OCI-LY1 (cell line): Measurements from ENCODE around the gene LRRC25.

Experiments
- H2AFZ ChIP-seq: fragments of 200-600 bp; sonication (generic), shearing (Covaris generic); 2 replicates; pipeline ENCODE4 v1.6.0; 2014; ENCODE audit warnings: antibody characterized with exemption, mild to moderate bottlenecking, low read length
- H3F3A ChIP-seq: fragments of 200-600 bp; sonication (generic), shearing (Covaris generic); 2 replicates; pipeline ENCODE4 v1.6.0; 2014; ENCODE audit warnings: mild to moderate bottlenecking, antibody characterized with exemption, low read length, moderate library complexity; ENCODE audit not compliant: insufficient read depth
- H3K27ac ChIP-seq: fragments of 200-600 bp; sonication (generic); 2 replicates; pipeline ENCODE4 v1.5.1; 2014; ENCODE audit warnings: low read length, mixed run types, mild to moderate bottlenecking, low read depth; ENCODE audit not compliant: poor library complexity, severe bottlenecking
- H3K27me3 ChIP-seq: fragments of 200-600 bp; sonication (generic); 2 replicates; pipeline ENCODE4 v1.6.0; 2014; ENCODE audit warnings: antibody characterized with exemption, mild to moderate bottlenecking, low read length, moderate library complexity; ENCODE audit not compliant: insufficient read depth
- H3K36me3 ChIP-seq: fragments of 200-600 bp; sonication (generic); 2 replicates; pipeline ENCODE4 v1.6.1; 2014; ENCODE audit warnings: mild to moderate bottlenecking, antibody characterized with exemption, low read length, moderate library complexity, mixed read lengths; ENCODE audit not compliant: insufficient read depth
- H3K4me1 ChIP-seq: fragments of 200-600 bp; sonication (generic); 2 replicates; pipeline ENCODE4 v1.5.1; 2014; ENCODE audit warnings: mild to moderate bottlenecking, low read length, moderate library complexity; ENCODE audit not compliant: insufficient read depth, severe bottlenecking
- H3K4me2 ChIP-seq: fragments of 200-600 bp; sonication (generic), shearing (Covaris generic); 2 replicates; pipeline ENCODE4 v1.6.1; 2014; ENCODE audit warnings: low read length
- H3K4me3 ChIP-seq: fragments of 200-600 bp; sonication (generic); 2 replicates; pipeline ENCODE4 v1.5.1; 2014; ENCODE audit warnings: low read length, low read depth, mild to moderate bottlenecking, mixed read lengths; ENCODE audit not compliant: poor library complexity, severe bottlenecking
- H3K79me2 ChIP-seq: fragments of 200-600 bp; shearing (Covaris generic); 2 replicates; pipeline ENCODE4 v1.6.1; 2016; ENCODE audit warnings: mixed run types, low read length, mixed read lengths; ENCODE audit not compliant: insufficient read depth
- H3K9ac ChIP-seq: fragments of 200-600 bp; sonication (generic), shearing (Covaris generic); 2 replicates; pipeline ENCODE4 v1.6.1; 2014; ENCODE audit warnings: mild to moderate bottlenecking, low read length, mixed read lengths
- H3K9me2 ChIP-seq: fragments of 200-600 bp; sonication (generic), shearing (Covaris generic); 2 replicates; pipeline ENCODE4 v1.6.1; 2014; ENCODE audit warnings: low read depth, mild to moderate bottlenecking, low read length, mixed read lengths
- H3K9me3 ChIP-seq: fragments of 200-600 bp; shearing (Covaris generic); 2 replicates; pipeline ENCODE4 v1.6.1; 2014; ENCODE audit warnings: low read length, mixed read lengths
- H4K20me1 ChIP-seq: fragments of 200-600 bp; sonication (generic), shearing (Covaris generic); 2 replicates; pipeline ENCODE4 v1.6.0; 2016; ENCODE audit warnings: mild to moderate bottlenecking, low read length; ENCODE audit not compliant: insufficient read depth
- EZH2 ChIP-seq: fragments of 200-600 bp; sonication (generic), shearing (Covaris generic); IDR thresholded peaks from 2 replicates; pipeline ENCODE4 v1.8.0; 2017; ENCODE audit warnings: borderline replicate concordance, mixed run types, mild to moderate bottlenecking, antibody characterized with exemption, low read length, moderate library complexity, mixed read lengths
- TF ChIP-seq, protein P1 (sequence below): fragments of 200-600 bp; sonication (generic), shearing (Covaris generic); IDR thresholded peaks from 2 replicates; pipeline ENCODE4 v1.5.1; 2017; ENCODE audit warnings: mild to moderate bottlenecking, antibody characterized with exemption, low read length, moderate library complexity, mixed read lengths

LRRC25 gene

DNA sequence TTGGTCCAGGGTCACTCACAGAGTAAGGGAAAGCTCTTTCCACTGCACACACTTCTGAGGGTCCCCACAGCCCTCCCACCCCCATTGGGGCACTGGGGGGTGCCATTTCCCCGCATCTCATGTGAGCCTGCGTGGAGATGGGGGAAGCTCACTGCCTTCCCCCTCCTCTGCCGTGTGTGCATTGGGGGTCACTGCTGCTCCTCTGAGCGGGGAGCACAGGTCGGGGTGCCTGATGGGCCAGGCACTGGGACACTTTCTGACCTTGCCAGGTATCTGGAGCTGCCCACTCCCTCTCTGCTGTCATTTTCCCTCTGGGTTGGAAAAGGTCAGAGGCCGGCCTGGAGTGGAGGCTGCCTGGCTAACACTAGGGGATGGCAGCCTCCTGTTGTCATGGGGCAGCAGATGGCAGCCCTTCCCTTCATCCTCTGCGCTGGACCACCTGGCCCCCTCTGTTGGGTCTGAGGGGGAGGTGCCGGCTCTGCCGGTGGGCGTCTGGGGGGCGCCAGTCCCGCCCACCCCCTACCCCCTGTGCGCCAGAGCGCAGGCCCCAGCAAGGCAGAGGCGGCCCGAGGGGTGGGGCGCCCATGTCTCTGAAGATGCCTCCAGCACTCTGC, 30.9 kb upstream of the LRRC25 start:
- Histone ChIP-seq H3F3A (no peaks in the 10 kb centered on the region), H2AFZ (no peak overlapping the region), H3K9ac (no peak overlapping the region), H3K4me3 (no peak overlapping the region), H3K4me2 (peak overlapping the region; percentile 66), H3K27me3 (no peaks in the 10 kb centered on the region; the same call in 1 of the 2 replicates), H3K4me1 (peaks cover 24% of the 10 kb centered on the region), H3K9me3 (no peaks in the 10 kb centered on the region), H3K9me2 (no peaks in the 10 kb centered on the region), H3K79me2 (no peaks in the 10 kb centered on the region), H3K36me3 (no peaks in the 10 kb centered on the region), H4K20me1 (no peaks in the 10 kb centered on the region), H3K27ac (no peak overlapping the region)
- TF ChIP-seq, protein P1, sequence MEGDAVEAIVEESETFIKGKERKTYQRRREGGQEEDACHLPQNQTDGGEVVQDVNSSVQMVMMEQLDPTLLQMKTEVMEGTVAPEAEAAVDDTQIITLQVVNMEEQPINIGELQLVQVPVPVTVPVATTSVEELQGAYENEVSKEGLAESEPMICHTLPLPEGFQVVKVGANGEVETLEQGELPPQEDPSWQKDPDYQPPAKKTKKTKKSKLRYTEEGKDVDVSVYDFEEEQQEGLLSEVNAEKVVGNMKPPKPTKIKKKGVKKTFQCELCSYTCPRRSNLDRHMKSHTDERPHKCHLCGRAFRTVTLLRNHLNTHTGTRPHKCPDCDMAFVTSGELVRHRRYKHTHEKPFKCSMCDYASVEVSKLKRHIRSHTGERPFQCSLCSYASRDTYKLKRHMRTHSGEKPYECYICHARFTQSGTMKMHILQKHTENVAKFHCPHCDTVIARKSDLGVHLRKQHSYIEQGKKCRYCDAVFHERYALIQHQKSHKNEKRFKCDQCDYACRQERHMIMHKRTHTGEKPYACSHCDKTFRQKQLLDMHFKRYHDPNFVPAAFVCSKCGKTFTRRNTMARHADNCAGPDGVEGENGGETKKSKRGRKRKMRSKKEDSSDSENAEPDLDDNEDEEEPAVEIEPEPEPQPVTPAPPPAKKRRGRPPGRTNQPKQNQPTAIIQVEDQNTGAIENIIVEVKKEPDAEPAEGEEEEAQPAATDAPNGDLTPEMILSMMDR: no peak
- TF ChIP-seq EZH2: no peak

DNA sequence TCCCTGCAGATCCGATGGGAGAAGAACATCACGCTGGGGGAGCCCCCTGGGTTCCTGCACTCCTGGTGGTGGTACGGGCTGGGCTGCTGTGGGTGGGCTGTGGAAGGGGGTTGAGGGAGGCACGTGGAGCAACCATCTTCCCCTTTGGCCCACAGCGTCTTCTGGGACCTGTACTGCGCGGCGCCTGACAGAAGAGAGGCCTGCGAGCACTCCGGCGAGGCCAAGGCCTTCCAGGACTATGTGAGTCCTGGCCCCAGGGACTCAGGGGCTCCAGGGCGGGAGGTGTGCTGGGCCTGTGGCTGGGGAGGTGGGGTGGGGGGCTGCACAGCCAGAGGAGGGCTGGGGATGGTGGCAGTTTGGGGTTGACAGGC, 30.3 kb upstream of the LRRC25 start:
- Histone ChIP-seq H3K79me2 (no peaks in the 10 kb centered on the region), H4K20me1 (no peaks in the 10 kb centered on the region), H3K9me3 (no peaks in the 10 kb centered on the region), H3K36me3 (no peaks in the 10 kb centered on the region), H2AFZ (no peak overlapping the region), H3K9ac (no peak overlapping the region), H3K27me3 (no peaks in the 10 kb centered on the region; the same call in 1 of the 2 replicates), H3K4me3 (no peak overlapping the region), H3K4me2 (no peak overlapping the region), H3K9me2 (no peaks in the 10 kb centered on the region), H3F3A (no peaks in the 10 kb centered on the region), H3K27ac (no peak overlapping the region), H3K4me1 (peaks cover 21% of the 10 kb centered on the region)
- TF ChIP-seq EZH2: no peak
- TF ChIP-seq, protein P1: no peak

DNA sequence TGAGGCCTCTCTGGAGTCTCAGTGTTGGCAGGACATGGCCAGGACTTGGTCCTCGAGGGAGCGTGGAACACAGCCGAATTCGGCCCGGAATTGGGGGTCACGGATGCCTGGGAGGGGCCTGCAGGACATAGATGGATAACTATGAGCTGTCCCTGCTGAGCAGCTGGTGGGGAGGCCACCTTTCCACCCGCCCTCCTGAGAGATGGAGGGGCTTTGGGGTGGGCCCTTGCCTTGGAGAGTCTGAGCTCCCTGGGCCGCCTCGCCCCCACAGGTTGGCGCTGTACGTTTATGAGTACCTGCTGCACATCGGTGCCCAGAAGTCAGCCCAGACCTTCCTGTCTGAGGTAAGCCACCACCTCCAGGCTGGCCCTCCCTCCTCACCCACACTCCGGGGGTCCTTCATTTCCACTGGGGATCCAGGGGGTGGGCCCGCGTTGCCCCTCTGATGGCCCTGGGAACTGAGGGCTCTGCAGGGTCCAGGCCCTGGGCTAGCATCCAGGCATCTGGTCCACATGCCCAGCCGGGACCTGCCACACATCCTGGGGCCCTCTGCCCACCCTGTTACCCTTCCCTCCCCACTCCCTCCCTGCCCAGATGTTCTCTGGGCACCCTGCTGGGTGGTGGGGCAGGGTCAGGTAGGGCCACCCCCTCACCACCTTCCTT, 29.8 kb upstream of the LRRC25 start:
- Histone ChIP-seq H3K27me3 (no peaks in the 10 kb centered on the region; the same call in 1 of the 2 replicates), H3K4me1 (peaks cover 23% of the 10 kb centered on the region), H3K9ac (no peak overlapping the region), H2AFZ (no peak overlapping the region), H3K9me2 (no peaks in the 10 kb centered on the region), H3F3A (no peaks in the 10 kb centered on the region), H3K27ac (no peak overlapping the region), H3K4me2 (no peak overlapping the region), H4K20me1 (no peaks in the 10 kb centered on the region), H3K9me3 (no peaks in the 10 kb centered on the region), H3K36me3 (no peaks in the 10 kb centered on the region), H3K79me2 (no peaks in the 10 kb centered on the region), H3K4me3 (no peak overlapping the region)
- TF ChIP-seq, protein P1: no peak
- no peak for TF ChIP-seq EZH2
